GM12872 (cell line): ENCODE results near the gene BCR.

Experiments
- TF ChIP-seq, protein P1 (sequence below): IDR thresholded peaks from 3 replicates; pipeline ENCODE4 v1.5.1; 2011; ENCODE audit warnings: low read depth, mild to moderate bottlenecking, low read length, moderate library complexity; ENCODE audit not compliant: insufficient read depth

The BCR gene

DNA sequence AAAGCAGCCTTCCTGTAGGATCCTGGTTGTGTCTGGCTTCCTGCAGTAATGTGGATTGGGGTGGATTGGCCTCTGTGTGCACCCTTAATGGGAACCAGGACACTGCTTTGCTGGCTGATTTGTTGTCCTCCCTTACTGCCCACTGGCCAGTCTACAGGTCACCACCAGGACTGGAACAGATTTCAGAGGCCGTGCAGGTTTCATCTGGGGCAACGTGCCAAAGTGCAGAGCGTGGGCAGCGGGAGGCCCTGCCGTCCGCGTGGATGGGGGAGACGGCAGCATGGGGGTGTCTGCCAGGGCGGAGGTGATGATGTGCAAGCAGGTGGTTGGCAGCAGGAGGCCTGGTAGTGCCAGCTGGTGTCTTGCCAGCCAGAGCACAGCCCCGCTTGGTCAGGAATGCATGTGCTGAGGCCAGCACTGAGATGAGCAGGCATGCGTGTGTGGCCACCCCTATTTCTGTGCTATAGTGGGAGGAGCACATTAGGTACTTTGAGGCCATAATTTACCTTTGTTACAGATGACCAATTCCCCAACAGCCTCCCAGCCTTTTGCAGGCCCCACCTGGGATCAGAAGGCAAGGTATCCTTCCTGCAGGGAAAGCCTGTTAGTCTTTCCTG, 24.3 kb downstream of the BCR start:
- TF ChIP-seq, protein P1, sequence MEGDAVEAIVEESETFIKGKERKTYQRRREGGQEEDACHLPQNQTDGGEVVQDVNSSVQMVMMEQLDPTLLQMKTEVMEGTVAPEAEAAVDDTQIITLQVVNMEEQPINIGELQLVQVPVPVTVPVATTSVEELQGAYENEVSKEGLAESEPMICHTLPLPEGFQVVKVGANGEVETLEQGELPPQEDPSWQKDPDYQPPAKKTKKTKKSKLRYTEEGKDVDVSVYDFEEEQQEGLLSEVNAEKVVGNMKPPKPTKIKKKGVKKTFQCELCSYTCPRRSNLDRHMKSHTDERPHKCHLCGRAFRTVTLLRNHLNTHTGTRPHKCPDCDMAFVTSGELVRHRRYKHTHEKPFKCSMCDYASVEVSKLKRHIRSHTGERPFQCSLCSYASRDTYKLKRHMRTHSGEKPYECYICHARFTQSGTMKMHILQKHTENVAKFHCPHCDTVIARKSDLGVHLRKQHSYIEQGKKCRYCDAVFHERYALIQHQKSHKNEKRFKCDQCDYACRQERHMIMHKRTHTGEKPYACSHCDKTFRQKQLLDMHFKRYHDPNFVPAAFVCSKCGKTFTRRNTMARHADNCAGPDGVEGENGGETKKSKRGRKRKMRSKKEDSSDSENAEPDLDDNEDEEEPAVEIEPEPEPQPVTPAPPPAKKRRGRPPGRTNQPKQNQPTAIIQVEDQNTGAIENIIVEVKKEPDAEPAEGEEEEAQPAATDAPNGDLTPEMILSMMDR, result no peak

DNA sequence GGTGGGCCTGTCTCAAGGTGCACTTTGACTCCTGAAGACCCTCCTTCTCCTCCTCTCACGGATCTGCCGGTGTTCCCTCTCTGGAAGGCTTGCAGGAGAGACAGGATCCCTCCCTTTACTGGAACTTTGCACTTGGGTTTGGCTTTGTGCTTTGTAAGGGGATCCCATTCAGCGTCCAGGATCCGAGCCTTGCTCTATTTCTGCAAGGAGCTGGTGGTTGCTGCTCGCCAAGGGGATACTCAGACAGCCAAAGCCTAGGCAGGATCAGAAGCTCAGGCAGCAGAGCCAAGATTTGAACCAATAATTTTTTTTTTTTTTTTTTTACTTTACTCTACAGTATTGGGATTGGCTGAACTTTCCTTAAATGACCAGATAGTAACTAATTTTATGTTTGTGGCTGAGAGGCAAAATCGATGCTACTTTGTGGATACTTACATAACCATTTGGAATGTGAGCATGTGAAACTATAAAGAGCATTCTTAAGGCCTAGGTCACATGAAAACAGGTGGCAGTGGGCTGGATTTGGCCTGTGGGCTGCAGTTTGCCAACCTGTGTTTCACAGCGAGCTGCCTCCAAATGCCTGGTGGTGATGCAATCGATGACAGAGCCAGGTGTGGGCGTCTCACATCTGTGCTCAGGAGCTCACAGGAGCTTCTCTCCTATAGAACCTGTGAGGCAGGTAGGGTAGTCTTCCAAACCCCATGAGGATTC, 25.2 kb downstream of the BCR start:
- TF ChIP-seq, protein P1, result no peak

GRCh38 chr22:23206915-23207314, 26.6 kb downstream of the BCR start:
- TF ChIP-seq, protein P1, result no peak

- TF ChIP-seq, protein P1, result no peak
These were observed 27.6 kb downstream of the BCR start for GRCh38 chr22:23207729-23208393.

DNA sequence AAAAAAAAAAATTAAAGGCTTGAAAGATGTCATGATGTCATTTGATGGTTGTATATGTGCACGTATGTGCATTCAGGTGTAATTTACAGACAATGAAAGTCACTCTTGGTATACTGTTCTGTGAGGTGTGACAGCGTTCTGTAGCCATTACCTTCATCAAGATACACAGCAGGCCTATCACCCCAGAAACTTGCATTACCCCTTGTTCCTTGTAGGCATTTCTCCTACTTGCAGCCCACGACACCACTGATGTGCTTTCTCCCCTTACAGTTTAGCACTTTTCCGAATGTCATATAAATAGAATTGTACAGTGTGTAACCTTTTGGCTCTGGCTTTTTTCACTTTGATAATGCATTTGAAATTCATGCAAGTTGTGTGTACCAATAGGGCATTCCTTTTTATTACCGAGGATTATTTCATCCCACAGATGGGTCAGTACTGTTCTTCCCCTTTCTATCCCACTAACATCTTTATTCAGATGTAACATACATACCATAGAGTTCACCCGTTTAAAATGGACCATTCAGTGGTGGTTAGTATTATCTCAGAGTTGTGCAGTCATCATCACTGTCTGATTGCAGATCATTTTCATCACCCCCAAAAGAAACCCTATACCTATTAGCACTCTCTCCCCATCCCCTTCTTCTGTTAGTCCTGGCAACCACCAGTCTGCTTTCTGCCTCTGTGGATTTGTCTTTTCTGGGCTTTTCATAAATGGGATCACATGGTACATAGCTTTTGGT, 30.3 kb downstream of the BCR start:
- TF ChIP-seq, protein P1, result no peak

- TF ChIP-seq, protein P1, result no peak
These were observed 31.3 kb downstream of the BCR start for GRCh38 chr22:23211622-23212021.
